ENCODE measurements around the gene MEIS2.

MEIS2 gene

DNA sequence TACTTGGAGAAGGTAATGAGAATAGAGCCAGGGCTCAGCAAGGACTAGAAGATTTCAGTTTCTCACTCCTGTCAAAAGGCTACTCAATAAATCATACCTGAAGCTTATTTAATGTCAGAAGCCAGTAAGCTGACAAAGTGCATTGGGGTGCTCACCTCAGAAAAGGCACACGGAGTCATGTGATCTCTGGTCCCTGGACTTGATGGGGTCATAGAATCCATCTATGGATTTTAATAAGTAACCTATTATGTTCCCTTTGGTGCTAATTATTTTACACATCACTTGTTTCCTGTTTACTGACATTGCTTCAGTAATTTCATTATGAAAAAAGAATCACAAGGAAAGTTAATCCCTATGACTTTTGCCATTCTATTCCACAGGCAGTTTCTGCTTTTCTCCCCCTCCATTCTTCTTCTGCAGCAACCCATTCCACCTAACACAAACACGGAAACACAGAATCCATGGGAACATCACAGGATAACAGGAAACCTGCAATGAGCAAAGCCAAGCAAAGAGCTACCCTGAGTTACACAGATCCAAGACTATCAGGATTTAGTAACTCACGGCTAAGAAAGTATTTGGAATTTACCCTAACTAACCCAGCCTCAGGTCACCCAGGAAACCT, 159.6 kb downstream of the MEIS2 start:
- peaks cover 20% of the 10 kb centered on the region for H3K4me1 ChIP-seq (ENCODE audit: control insufficient read depth, insufficient read depth, low read length)
- H3K4me3 ChIP-seq (ENCODE audit: low read depth, low read length) = no peak overlapping the region
- H3K9me3 ChIP-seq (ENCODE audit: control insufficient read depth, insufficient read depth, low read length) = no peaks in the 10 kb centered on the region
- no peak overlapping the region for H3K27ac ChIP-seq (ENCODE audit: low read depth, low read length)
- H3K9ac ChIP-seq (ENCODE audit: low read depth, low read length) = no peak overlapping the region
- H3K27me3 ChIP-seq (ENCODE audit: control insufficient read depth, insufficient read depth, low read length) = no peaks in the 10 kb centered on the region
- H3K36me3 ChIP-seq (ENCODE audit: control insufficient read depth, insufficient read depth, low read length) = no peaks in the 10 kb centered on the region

DNA sequence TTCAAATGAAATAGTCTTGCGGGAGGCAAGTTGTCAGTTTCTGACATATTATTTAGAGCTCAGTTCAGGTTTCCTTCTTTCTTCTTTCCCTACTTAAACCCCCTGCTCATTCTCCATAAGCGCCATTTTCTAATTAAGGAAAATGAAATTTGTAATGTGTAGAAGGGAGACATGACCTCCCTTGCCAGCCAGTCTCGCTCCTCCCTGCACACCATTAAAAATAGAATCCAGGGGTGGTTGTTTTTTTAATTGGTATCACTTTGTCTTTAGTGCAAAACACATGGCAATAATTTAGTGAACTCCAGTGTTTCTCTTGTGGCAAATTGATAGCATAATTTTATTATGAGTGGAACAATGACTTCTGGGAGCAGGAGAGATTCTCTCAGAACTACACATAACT, 160.1 kb downstream of the MEIS2 start:
- Histone ChIP-seq H3K4me1 (ENCODE audit: control insufficient read depth, insufficient read depth, low read length) (peaks cover 20% of the 10 kb centered on the region), H3K27me3 (ENCODE audit: control insufficient read depth, insufficient read depth, low read length) (no peaks in the 10 kb centered on the region), H3K9ac (ENCODE audit: low read depth, low read length) (no peak overlapping the region), H3K36me3 (ENCODE audit: control insufficient read depth, insufficient read depth, low read length) (no peaks in the 10 kb centered on the region), H3K27ac (ENCODE audit: low read depth, low read length) (no peak overlapping the region), H3K9me3 (ENCODE audit: control insufficient read depth, insufficient read depth, low read length) (no peaks in the 10 kb centered on the region), H3K4me3 (ENCODE audit: low read depth, low read length) (no peak overlapping the region)

DNA sequence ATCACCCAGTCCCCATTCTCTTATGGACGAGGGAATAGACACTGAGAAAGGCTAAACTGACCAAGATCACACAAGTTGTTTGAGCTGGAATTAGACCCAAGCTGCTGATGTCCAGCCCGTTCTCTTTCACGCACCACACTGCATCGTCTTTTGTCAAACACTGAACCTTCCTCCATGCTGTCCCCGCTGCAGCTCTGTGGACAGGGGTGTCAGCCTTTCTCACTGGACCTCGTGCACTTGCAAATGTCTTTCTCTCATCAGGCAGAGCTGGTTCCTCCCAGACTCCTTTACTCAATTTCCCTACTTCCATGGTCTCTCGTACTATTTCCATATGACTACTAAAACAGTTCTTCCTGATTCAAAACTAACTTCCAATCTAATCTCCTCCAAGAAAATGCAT, 161.6 kb downstream of the MEIS2 start:
- Histone ChIP-seq H3K9ac (ENCODE audit: low read depth, low read length) (no peak overlapping the region), H3K9me3 (ENCODE audit: control insufficient read depth, insufficient read depth, low read length) (no peaks in the 10 kb centered on the region), H3K4me1 (ENCODE audit: control insufficient read depth, insufficient read depth, low read length) (peaks cover 14% of the 10 kb centered on the region), H3K36me3 (ENCODE audit: control insufficient read depth, insufficient read depth, low read length) (no peaks in the 10 kb centered on the region), H3K27me3 (ENCODE audit: control insufficient read depth, insufficient read depth, low read length) (no peaks in the 10 kb centered on the region), H3K27ac (ENCODE audit: low read depth, low read length) (no peak overlapping the region), H3K4me3 (ENCODE audit: low read depth, low read length) (no peak overlapping the region)

DNA sequence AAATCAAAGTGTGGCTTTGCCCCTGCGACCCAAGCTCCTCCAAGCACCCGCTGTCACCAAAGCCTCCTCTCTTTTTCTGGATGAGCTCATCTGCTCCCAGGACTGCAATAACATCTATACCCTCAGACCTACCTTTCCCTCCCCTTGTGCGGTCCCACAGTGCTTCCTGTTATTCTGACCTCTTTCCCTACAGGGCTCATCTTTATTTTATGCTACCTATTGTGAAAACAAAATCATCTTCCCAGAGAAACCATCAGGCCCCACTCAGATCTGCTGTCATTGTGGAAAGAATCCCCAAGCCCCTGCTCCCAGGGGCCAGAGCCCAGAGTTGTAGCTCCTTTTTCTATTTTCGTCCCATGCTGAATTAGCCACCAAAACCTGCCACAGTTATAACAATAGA, 162.2 kb downstream of the MEIS2 start:
- H3K27me3 ChIP-seq (ENCODE audit: control insufficient read depth, insufficient read depth, low read length) = no peaks in the 10 kb centered on the region
- H3K36me3 ChIP-seq (ENCODE audit: control insufficient read depth, insufficient read depth, low read length) = no peaks in the 10 kb centered on the region
- no peak overlapping the region for H3K4me3 ChIP-seq (ENCODE audit: low read depth, low read length)
- peaks cover 8% of the 10 kb centered on the region for H3K4me1 ChIP-seq (ENCODE audit: control insufficient read depth, insufficient read depth, low read length)
- H3K9me3 ChIP-seq (ENCODE audit: control insufficient read depth, insufficient read depth, low read length) = no peaks in the 10 kb centered on the region
- H3K9ac ChIP-seq (ENCODE audit: low read depth, low read length) = no peak overlapping the region
- H3K27ac ChIP-seq (ENCODE audit: low read depth, low read length) = no peak overlapping the region

DNA sequence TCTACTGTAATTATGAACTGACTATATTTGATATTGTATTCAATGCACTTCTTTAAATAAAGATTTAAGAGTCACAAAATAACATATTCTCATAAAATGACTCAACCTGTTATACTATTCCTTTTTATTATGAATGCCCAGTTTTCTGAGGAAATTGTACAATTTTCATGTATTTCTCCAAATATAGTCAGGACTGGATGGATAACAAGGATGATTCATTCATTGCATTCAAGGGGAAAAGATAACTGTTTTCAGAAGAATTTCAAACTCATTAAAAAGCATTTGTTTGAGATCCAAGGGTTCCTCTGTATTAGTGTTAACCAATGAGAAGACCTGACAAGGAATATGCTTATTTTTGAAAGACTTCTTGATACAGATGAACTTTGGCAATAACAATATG, 163.7 kb downstream of the MEIS2 start:
- H3K27me3 ChIP-seq (ENCODE audit: control insufficient read depth, insufficient read depth, low read length) = no peaks in the 10 kb centered on the region
- no peaks in the 10 kb centered on the region for H3K36me3 ChIP-seq (ENCODE audit: control insufficient read depth, insufficient read depth, low read length)
- no peaks in the 10 kb centered on the region for H3K4me1 ChIP-seq (ENCODE audit: control insufficient read depth, insufficient read depth, low read length)
- H3K4me3 ChIP-seq (ENCODE audit: low read depth, low read length) = no peak overlapping the region
- no peak overlapping the region for H3K9ac ChIP-seq (ENCODE audit: low read depth, low read length)
- H3K27ac ChIP-seq (ENCODE audit: low read depth, low read length) = no peak overlapping the region
- no peaks in the 10 kb centered on the region for H3K9me3 ChIP-seq (ENCODE audit: control insufficient read depth, insufficient read depth, low read length)

DNA sequence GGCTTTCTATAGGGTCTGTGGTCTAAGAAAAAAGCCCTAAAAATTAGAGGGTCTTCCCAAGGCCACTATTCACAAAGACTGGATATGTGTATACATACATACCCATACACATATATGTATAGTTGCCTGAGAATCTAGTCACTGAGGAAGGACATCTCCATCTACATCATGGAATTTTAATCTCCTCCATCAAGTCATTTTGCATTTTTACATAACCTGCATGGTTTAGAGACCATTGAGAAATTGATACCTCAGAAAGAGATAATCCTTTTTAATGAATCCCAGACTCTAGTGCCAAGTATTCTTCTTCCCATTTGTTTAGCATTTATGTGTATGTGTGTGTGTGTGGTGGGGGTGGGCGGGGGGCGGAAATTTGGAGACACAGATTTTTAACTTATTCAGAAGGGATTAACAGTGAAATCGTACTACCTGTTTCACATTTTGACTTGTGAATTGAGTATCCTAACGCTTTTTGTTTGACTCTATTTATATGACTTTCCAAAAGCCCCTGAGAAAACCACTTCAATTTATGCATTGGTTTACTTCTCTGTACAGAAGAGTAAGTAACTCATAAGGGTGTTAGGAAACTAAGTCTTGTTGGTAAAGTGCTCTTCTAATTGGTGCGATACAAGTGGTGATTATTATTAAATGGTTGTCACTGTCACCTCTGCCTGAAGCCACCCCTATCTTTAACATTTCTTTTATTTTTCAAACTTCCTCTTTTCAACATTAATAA, 166.9 kb downstream of the MEIS2 start:
- Histone ChIP-seq H3K36me3 (ENCODE audit: control insufficient read depth, insufficient read depth, low read length) (no peaks in the 10 kb centered on the region), H3K9me3 (ENCODE audit: control insufficient read depth, insufficient read depth, low read length) (no peaks in the 10 kb centered on the region), H3K27ac (ENCODE audit: low read depth, low read length) (no peak overlapping the region), H3K4me3 (ENCODE audit: low read depth, low read length) (no peak overlapping the region), H3K27me3 (ENCODE audit: control insufficient read depth, insufficient read depth, low read length) (no peaks in the 10 kb centered on the region), H3K4me1 (ENCODE audit: control insufficient read depth, insufficient read depth, low read length) (no peaks in the 10 kb centered on the region), H3K9ac (ENCODE audit: low read depth, low read length) (no peak overlapping the region)

DNA sequence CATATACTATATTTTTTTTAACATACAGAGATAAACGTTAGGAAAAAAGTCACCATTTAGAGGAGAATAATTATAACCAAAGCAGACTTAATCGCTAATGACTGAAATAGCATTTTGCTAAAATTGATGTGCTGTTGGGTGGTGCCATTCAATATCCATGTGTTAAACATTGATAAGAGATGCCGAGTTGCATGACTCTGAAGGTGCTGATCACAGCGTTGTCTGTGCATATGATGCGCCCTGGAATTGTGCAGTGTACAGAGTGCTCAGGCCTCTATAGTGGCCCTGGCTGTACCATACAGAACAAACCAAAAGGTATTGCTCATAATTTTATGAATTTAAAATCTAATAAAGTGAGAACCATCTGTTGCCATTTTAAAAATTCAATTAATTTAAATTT, 168.3 kb downstream of the MEIS2 start:
- H3K4me1 ChIP-seq (ENCODE audit: control insufficient read depth, insufficient read depth, low read length) = no peaks in the 10 kb centered on the region
- H3K4me3 ChIP-seq (ENCODE audit: low read depth, low read length) = no peak overlapping the region
- H3K36me3 ChIP-seq (ENCODE audit: control insufficient read depth, insufficient read depth, low read length) = no peaks in the 10 kb centered on the region
- H3K27me3 ChIP-seq (ENCODE audit: control insufficient read depth, insufficient read depth, low read length) = no peaks in the 10 kb centered on the region
- no peak overlapping the region for H3K27ac ChIP-seq (ENCODE audit: low read depth, low read length)
- H3K9ac ChIP-seq (ENCODE audit: low read depth, low read length) = no peak overlapping the region
- no peaks in the 10 kb centered on the region for H3K9me3 ChIP-seq (ENCODE audit: control insufficient read depth, insufficient read depth, low read length)

DNA sequence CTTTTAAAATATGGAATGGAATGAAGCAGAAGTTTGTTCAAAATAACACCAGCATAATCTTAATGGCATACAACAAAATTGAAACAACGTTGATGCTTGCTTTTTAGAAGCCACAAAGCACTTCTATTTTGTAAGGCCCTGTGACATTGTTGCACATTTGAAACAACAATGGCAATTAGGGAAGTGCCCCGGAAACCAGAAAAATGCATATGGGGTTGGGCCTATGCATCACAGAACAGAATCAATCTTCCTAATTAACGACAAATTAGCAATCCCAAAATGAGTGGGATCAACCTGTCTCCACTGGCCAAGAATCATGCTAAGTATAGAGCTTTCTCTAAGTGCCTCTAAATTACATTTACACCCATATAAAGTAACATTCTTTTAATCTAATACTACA, 168.9 kb downstream of the MEIS2 start:
- no peak overlapping the region for H3K4me3 ChIP-seq (ENCODE audit: low read depth, low read length)
- no peaks in the 10 kb centered on the region for H3K4me1 ChIP-seq (ENCODE audit: control insufficient read depth, insufficient read depth, low read length)
- no peak overlapping the region for H3K9ac ChIP-seq (ENCODE audit: low read depth, low read length)
- no peaks in the 10 kb centered on the region for H3K27me3 ChIP-seq (ENCODE audit: control insufficient read depth, insufficient read depth, low read length)
- no peaks in the 10 kb centered on the region for H3K9me3 ChIP-seq (ENCODE audit: control insufficient read depth, insufficient read depth, low read length)
- no peaks in the 10 kb centered on the region for H3K36me3 ChIP-seq (ENCODE audit: control insufficient read depth, insufficient read depth, low read length)
- H3K27ac ChIP-seq (ENCODE audit: low read depth, low read length) = no peak overlapping the region

DNA sequence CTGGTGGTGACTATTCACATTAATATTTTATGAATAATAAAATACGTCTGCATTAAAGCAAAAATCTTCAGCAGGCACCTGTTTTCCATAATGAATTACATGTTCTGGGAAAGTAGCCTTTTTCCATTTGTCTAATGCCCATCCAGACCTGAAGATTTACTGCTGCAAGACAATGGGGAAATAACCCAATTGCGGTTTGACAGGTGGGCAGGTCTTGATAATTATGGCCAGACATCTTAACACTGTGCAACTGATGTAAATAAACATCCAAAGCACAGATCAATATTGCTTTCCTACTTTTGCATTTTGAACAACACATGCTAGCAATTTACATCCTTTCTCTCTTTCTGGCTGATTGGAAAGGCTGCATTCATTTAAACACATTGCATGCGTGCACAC, 173.9 kb downstream of the MEIS2 start:
- Histone ChIP-seq H3K9ac (ENCODE audit: low read depth, low read length) (no peak overlapping the region), H3K4me1 (ENCODE audit: control insufficient read depth, insufficient read depth, low read length) (0 out of 2 replicates have a peak, but pooled peaks cover 3% of the 10 kb centered on the region), H3K36me3 (ENCODE audit: control insufficient read depth, insufficient read depth, low read length) (no peaks in the 10 kb centered on the region), H3K9me3 (ENCODE audit: control insufficient read depth, insufficient read depth, low read length) (no peaks in the 10 kb centered on the region), H3K27me3 (ENCODE audit: control insufficient read depth, insufficient read depth, low read length) (no peaks in the 10 kb centered on the region), H3K4me3 (ENCODE audit: low read depth, low read length) (no peak overlapping the region), H3K27ac (ENCODE audit: low read depth, low read length) (no peak overlapping the region)

DNA sequence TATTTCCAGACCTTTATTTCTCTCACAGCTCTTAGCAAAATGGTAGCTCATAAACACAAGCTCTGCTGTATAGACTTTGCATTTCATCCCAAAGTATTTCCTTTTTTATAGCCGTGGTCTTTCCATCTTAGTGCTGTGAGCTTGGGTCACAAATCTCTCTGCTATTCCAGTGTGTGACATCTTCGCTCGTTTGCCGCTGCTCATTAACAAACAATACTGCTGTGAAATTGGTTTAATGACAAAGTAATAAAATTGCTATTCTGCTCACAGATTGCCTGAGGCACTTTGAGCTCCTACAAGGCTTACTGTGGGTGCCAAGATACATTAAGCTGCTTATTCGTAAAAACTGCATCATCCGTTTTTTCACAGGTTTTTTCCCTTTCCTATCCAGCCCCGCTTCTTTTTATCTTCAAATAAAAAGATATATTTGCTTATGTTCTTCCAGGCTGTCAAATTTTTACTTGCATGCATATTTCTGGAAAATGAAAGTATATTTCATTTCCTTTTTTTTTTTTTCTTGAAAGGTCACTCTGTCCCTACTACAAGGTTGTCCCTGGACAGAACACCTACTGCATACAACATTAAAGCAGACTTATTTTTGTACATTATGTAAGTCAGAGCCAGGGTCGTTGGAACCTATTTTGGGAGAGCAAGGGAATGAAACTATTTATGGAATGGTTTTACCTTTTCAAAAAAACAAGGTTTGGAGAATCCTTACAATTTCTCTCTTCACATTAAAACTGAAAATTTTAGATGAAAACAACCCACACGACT, 174.5 kb downstream of the MEIS2 start:
- H3K9me3 ChIP-seq (ENCODE audit: control insufficient read depth, insufficient read depth, low read length) = no peaks in the 10 kb centered on the region
- H3K9ac ChIP-seq (ENCODE audit: low read depth, low read length) = no peak overlapping the region

DNA sequence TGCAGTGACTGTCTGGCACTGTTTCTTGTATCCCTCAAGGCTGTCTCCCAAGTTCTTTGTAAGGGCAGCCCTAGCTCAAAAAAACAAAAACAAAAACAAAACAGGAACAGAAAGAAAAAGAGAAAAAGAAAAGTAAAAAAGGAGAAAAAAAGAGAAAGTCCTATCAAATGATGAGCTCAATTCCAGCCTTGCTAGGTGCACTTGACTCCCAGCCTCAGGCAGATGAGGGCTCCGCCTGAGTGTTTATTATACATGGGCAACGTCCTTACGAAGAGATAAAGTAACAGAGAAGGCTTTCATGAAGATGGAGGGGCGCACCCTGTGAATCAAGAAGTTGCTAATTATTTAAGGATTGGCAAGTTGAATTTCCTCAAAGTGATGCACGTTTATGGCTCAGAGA, 175.3 kb downstream of the MEIS2 start:
- no peaks in the 10 kb centered on the region for H3K36me3 ChIP-seq (ENCODE audit: control insufficient read depth, insufficient read depth, low read length)
- no peak overlapping the region for H3K4me3 ChIP-seq (ENCODE audit: low read depth, low read length)
- H3K9me3 ChIP-seq (ENCODE audit: control insufficient read depth, insufficient read depth, low read length) = no peaks in the 10 kb centered on the region
- H3K4me1 ChIP-seq (ENCODE audit: control insufficient read depth, insufficient read depth, low read length) = 0 out of 2 replicates have a peak, but pooled peaks cover 6% of the 10 kb centered on the region
- no peak overlapping the region for H3K27ac ChIP-seq (ENCODE audit: low read depth, low read length)
- H3K9ac ChIP-seq (ENCODE audit: low read depth, low read length) = no peak overlapping the region
- no peaks in the 10 kb centered on the region for H3K27me3 ChIP-seq (ENCODE audit: control insufficient read depth, insufficient read depth, low read length)

More for the DNA sequence above, 174.5 kb downstream of the MEIS2 start:
- H3K36me3 ChIP-seq (ENCODE audit: control insufficient read depth, insufficient read depth, low read length) = no peaks in the 10 kb centered on the region
- 0 out of 2 replicates have a peak, but pooled peaks cover 6% of the 10 kb centered on the region for H3K4me1 ChIP-seq (ENCODE audit: control insufficient read depth, insufficient read depth, low read length)
- H3K27me3 ChIP-seq (ENCODE audit: control insufficient read depth, insufficient read depth, low read length) = no peaks in the 10 kb centered on the region
- H3K4me3 ChIP-seq (ENCODE audit: low read depth, low read length) = no peak overlapping the region
- H3K27ac ChIP-seq (ENCODE audit: low read depth, low read length) = no peak overlapping the region
